ENCODE data around the gene EHMT1.

DNA sequence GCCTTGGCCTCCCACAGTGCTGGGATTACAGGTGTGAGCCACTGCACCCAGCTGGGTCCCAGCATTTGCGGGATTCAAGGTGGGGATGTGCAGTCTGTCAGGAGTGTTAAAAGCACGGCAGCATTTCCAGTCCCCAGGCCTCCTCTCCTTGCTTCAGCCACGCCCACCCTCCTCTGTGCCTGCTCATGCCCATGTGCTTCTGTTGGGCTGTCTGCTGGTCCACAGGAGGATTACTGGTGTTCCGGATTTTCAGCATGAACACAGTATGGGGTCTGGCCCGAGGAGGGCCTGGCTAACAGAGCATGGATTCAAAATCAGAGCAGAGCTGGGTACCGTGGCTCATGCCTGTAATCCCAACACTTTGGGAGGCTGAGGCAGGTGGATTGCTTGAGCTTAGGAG lies 7.9 kb upstream of the EHMT1 start:
- TF ChIP-seq CTCF (IDR thresholded peaks at IDR 0.05) (no peak), TCF7L2 (IDR thresholded peaks at IDR 0.05; ENCODE audit: low read depth, low read length) (no peak), POLR2AphosphoS5 (IDR thresholded peaks at IDR 0.05; ENCODE audit: low read depth, low read length) (no peak)

Measured in Panc1 (cell line).